HCT116 (cell line): ENCODE results near the gene KCNIP4. TPM values are rescaled to one million over a fixed set of nuclear protein-coding genes. Genes with fewer than 3 reads are reported as not detected.

Source experiments
- ATAC-seq: fragments of 200-7000 bp; cut with Tn5 transposase; 2 replicates; pipeline ENCODE4 v1.9.1; 2020; ENCODE audit warnings: mild to moderate bottlenecking, moderate library complexity
- BruUV-seq: library from RNA; stranded (reverse); fragments of 400-500 nt; replicated peaks from 2 replicates; lab custom pipeline; 2021; lab: Mats Ljungman, UMichigan
- CTCF ChIA-PET: fragments of 300-600 bp; sonication (Branson Sonifier 250); formaldehyde crosslinking; loops from one replicate; lab custom pipeline; 2021; ENCODE audit warnings: antibody characterized with exemption; lab: Charles Lee
- POLR2A ChIA-PET: fragments of 300-600, 350-600 bp; sonication (Branson Sonifier 250); formaldehyde crosslinking; loops from one replicate; lab custom pipeline; 2021; ENCODE audit warnings: antibody characterized with exemption; lab: Charles Lee
- RAD21 ChIA-PET, 2 experiments: fragments of 300-600 bp; sonication (Branson Sonifier 250); formaldehyde crosslinking; loops; one replicate each; lab custom pipeline; 2023; ENCODE audit warnings: low total read pairs in 2 of 2; ENCODE audit not compliant: uncharacterized antibody in 2 of 2, unreplicated experiment in 2 of 2, low non-redundant PET in 1 of 2; lab: Charles Lee
- DNase-seq: peaks from one replicate; pipeline ENCODE4 v3.0.0-alpha.2; 2010; ENCODE audit warnings: low read depth, low spot score
- H2AFZ ChIP-seq: fragments of 200-600 bp; shearing (Covaris generic), sonication (generic); 2 replicates; pipeline ENCODE4 v1.6.1; 2017; ENCODE audit warnings: low read depth, mixed run types, mixed read lengths, antibody characterized with exemption, low read length; ENCODE audit not compliant: poor library complexity, severe bottlenecking
- H3K27ac ChIP-seq: 2 replicates; pipeline ENCODE4 v1.5.1; 2012; ENCODE audit warnings: low read depth, low read length
- H3K27me3 ChIP-seq: fragments of 200-600 bp; sonication (generic); 2 replicates; pipeline ENCODE4 v1.6.1; 2016; ENCODE audit warnings: mixed run types, low read length, mixed read lengths; ENCODE audit not compliant: insufficient read depth
- H3K36me3 ChIP-seq, 2 experiments: fragments of 200-500 bp in 1 of 2; fragments of 200-600 bp in 1 of 2; sonication (Bioruptor generic) in 1 of 2; sonication (generic) in 1 of 2; 2 replicates each; pipeline versions ENCODE4 v1.5.1 to v1.6.1; 2014 to 2016; ENCODE audit warnings: low read length in 2 of 2, inconsistent platforms in 1 of 2, mixed read lengths in 1 of 2, mixed run types in 1 of 2; ENCODE audit not compliant: insufficient read depth in 2 of 2, control insufficient read depth in 1 of 2
- H3K4me1 ChIP-seq, 2 experiments: fragments of 200-600 bp in 1 of 2; sonication (generic) in 1 of 2; 2 replicates each; pipeline versions ENCODE4 v1.5.1 to v1.6.1; 2012 to 2017; ENCODE audit warnings: low read length in 2 of 2, inconsistent platforms in 1 of 2, mild to moderate bottlenecking in 1 of 2, mixed read lengths in 1 of 2, mixed run types in 1 of 2, moderate library complexity in 1 of 2; ENCODE audit not compliant: insufficient read depth in 2 of 2, control insufficient read depth in 1 of 2
- H3K4me2 ChIP-seq: fragments of 200-600 bp; sonication (generic); 2 replicates; pipeline ENCODE4 v1.6.1; 2017; ENCODE audit warnings: mixed run types, low read length, mixed read lengths
- H3K4me3 ChIP-seq, 2 experiments: fragments of 200-600 bp in 1 of 2; sonication (generic) in 1 of 2; replicated peaks in 1 of 2; 2 replicates each; pipeline ENCODE4 v1.5.1; 2011 to 2016; ENCODE audit warnings: low read length in 2 of 2, control low read depth in 1 of 2, low read depth in 1 of 2, mild to moderate bottlenecking in 1 of 2, mixed read lengths in 1 of 2, mixed run types in 1 of 2
- H3K79me2 ChIP-seq: fragments of 200-600 bp; sonication (generic); 2 replicates; pipeline ENCODE4 v1.6.1; 2017; ENCODE audit warnings: mild to moderate bottlenecking, mixed run types, low read length, moderate library complexity, mixed read lengths; ENCODE audit not compliant: insufficient read depth
- H3K9ac ChIP-seq: fragments of 200-600 bp; sonication (generic); 2 replicates; pipeline ENCODE4 v1.6.1; 2016; ENCODE audit warnings: low read length, mixed read lengths
- H3K9me2 ChIP-seq: fragments of 200-600 bp; sonication (generic), shearing (Covaris generic); 2 replicates; pipeline ENCODE4 v1.6.1; 2017; ENCODE audit warnings: mixed run types, mild to moderate bottlenecking, moderate library complexity; ENCODE audit not compliant: insufficient read depth
- H3K9me3 ChIP-seq, 2 experiments: fragments of 200-500 bp in 1 of 2; fragments of 200-600 bp in 1 of 2; sonication (Bioruptor generic) in 1 of 2; sonication (generic) in 1 of 2; 2 replicates each; pipeline ENCODE4 v1.6.1; 2014 to 2017; ENCODE audit warnings: low read length in 2 of 2, mixed read lengths in 2 of 2, inconsistent platforms in 1 of 2, low read depth in 1 of 2, mild to moderate bottlenecking in 1 of 2, mixed run types in 1 of 2, moderate library complexity in 1 of 2; ENCODE audit not compliant: control insufficient read depth in 1 of 2, insufficient read depth in 1 of 2
- H4K20me1 ChIP-seq: fragments of 200-600 bp; sonication (generic), shearing (Covaris generic); 2 replicates; pipeline ENCODE4 v1.6.1; 2017; ENCODE audit warnings: mixed run types, mild to moderate bottlenecking, moderate library complexity; ENCODE audit not compliant: insufficient read depth
- CBX3 ChIP-seq: IDR thresholded peaks from 2 replicates; pipeline ENCODE4 v1.6.1; 2012; ENCODE audit warnings: low read depth
- EZH2 ChIP-seq: fragments of 200-600 bp; sonication (generic); IDR thresholded peaks from 2 replicates; pipeline ENCODE4 v1.6.1; 2017; ENCODE audit warnings: antibody characterized with exemption, mixed run types
- FOSL1 ChIP-seq: IDR thresholded peaks from 2 replicates; pipeline ENCODE4 v1.6.1; 2012; ENCODE audit warnings: low read depth
- JUND ChIP-seq: IDR thresholded peaks from 2 replicates; pipeline ENCODE4 v1.6.1; 2012
- POLR2AphosphoS5 ChIP-seq: IDR thresholded peaks from 2 replicates; pipeline ENCODE4 v1.6.1; 2011; ENCODE audit warnings: mild to moderate bottlenecking, low read depth, low read length, moderate library complexity
- RAD21 ChIP-seq: IDR thresholded peaks from 2 replicates; pipeline ENCODE4 v1.6.1; 2012; ENCODE audit warnings: low read depth, mild to moderate bottlenecking
- SIN3A ChIP-seq: IDR thresholded peaks from 2 replicates; pipeline ENCODE4 v1.6.1; 2012; ENCODE audit warnings: low read depth
- YY1 ChIP-seq: IDR thresholded peaks from 2 replicates; pipeline ENCODE4 v1.6.1; 2011; ENCODE audit warnings: low read length, low read depth, moderate library complexity, mild to moderate bottlenecking; ENCODE audit not compliant: insufficient replicate concordance; ENCODE audit errors: extremely low read depth
- intact Hi-C: fragments of 100-400 bp; cut with micrococcal nuclease; formaldehyde crosslinking; loops from 2 replicates; pipeline ENCODE4 v1.10.0; 2022
- total RNA-seq: library from RNA; stranded (reverse); gene quantifications from one replicate; pipeline ENCODE4 v1.2.1, GENCODE V29; 2021; ENCODE audit not compliant: unreplicated experiment
- TF ChIP-seq, protein P1 (sequence below), 3 experiments: fragments of 200-600 bp in 1 of 3; sonication (generic) in 1 of 3; IDR thresholded peaks in 2 of 3; conservative IDR thresholded peaks in 1 of 3; 2 replicates each; pipeline ENCODE4 v1.5.1; 2012 to 2017; ENCODE audit warnings: low read depth in 2 of 3, low read length in 2 of 3, antibody characterized with exemption in 1 of 3, borderline replicate concordance in 1 of 3, control low read depth in 1 of 3, mild to moderate bottlenecking in 1 of 3, mixed read lengths in 1 of 3, mixed run types in 1 of 3, moderate library complexity in 1 of 3; ENCODE audit not compliant: insufficient read depth in 1 of 3
- TF ChIP-seq, protein P2 (sequence below): IDR thresholded peaks from 2 replicates; pipeline ENCODE4 v1.6.1; 2012

KCNIP4 gene
- total RNA-seq, 1 experiment from 2014 or later = not detected

DNA sequence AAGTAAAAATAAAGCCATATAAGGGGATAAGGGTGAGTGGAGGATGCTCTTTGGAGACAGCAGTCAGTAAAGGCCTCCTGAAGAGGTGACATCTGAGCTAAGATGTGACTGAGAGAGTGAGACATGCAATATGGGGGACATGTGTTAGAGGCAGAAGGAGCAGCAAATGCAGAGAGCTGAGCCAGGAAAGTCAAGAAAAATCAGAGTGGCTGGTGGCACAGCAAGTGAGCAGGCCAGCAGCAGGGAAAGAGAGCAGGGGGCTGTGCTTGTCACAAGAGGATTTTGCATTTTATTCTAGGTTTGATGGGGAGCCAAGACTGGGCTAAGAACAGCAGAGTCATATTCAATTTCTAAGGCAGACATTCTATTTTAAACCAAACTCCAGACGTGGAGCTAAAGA, 394.5 kb downstream of the KCNIP4 start:
- no peak overlapping the region for H3K27ac ChIP-seq
- peaks cover 0 to 11% of the 10 kb centered on the region in 2 experiments; a peak in 1 of 4 replicates for H3K9me3 ChIP-seq
- no peak overlapping the region for H3K4me2 ChIP-seq
- no peaks in the 10 kb centered on the region for H3K27me3 ChIP-seq
- no peak overlapping the region for H3K9ac ChIP-seq
- H2AFZ ChIP-seq = no peak overlapping the region
- no peak for TF ChIP-seq RAD21
- no peak for TF ChIP-seq JUND
- TF ChIP-seq SIN3A = no peak
- no peak for TF ChIP-seq EZH2
- DNase-seq (no peak), ATAC-seq (no peak)
- no peak overlapping the region for H3K4me3 ChIP-seq
- H3K36me3 ChIP-seq = no peaks in the 10 kb centered on the region
- intact Hi-C loops = no loop called here
- no peaks in the 10 kb centered on the region for H3K4me1 ChIP-seq
- no peaks in the 10 kb centered on the region for H4K20me1 ChIP-seq
- no TSS peak for BruUV-seq
- POLR2A ChIA-PET = no interaction called here
- H3K79me2 ChIP-seq = no peaks in the 10 kb centered on the region
- no peaks in the 10 kb centered on the region for H3K9me2 ChIP-seq
- RAD21 ChIA-PET = no interaction called here
- CTCF ChIA-PET = no interaction called here

DNA sequence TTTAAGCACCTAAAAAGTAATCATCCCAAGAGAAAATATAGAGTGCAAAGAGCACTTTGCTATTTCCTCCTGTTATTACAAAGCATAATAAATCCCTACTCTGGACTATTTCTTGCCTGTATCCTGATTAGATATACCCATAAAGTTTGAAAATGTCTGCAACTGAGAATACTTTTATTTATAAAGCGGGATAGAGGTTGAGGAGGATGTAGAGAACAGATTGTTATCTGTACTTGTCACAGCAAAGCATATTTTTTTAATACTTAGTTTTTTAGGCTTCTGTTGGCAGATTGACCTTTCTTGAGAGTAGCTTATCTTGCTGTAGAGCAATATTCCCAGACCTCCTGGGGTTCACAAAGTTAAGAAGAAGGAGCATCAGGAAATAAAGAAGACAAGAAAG, 396.1 kb downstream of the KCNIP4 start:
- ChIA-PET CTCF (no interaction called here), POLR2A (no interaction called here), RAD21 (no interaction called here)
- Histone ChIP-seq H3K27ac (no peak overlapping the region), H3K9me3 (peaks cover 2 to 11% of the 10 kb centered on the region in 2 experiments; a peak in 1 of 4 replicates), H3K4me1 (no peaks in the 10 kb centered on the region), H2AFZ (no peak overlapping the region), H3K4me2 (no peak overlapping the region), H4K20me1 (no peaks in the 10 kb centered on the region), H3K27me3 (no peaks in the 10 kb centered on the region), H3K9me2 (no peaks in the 10 kb centered on the region), H3K79me2 (no peaks in the 10 kb centered on the region), H3K9ac (no peak overlapping the region), H3K4me3 (no peak overlapping the region), H3K36me3 (no peaks in the 10 kb centered on the region)
- DNase-seq (no peak), ATAC-seq (no peak)
- TF ChIP-seq POLR2AphosphoS5 (no peak), YY1 (no peak), CBX3 (no peak), FOSL1 (no peak)
- TF ChIP-seq, protein P1, sequence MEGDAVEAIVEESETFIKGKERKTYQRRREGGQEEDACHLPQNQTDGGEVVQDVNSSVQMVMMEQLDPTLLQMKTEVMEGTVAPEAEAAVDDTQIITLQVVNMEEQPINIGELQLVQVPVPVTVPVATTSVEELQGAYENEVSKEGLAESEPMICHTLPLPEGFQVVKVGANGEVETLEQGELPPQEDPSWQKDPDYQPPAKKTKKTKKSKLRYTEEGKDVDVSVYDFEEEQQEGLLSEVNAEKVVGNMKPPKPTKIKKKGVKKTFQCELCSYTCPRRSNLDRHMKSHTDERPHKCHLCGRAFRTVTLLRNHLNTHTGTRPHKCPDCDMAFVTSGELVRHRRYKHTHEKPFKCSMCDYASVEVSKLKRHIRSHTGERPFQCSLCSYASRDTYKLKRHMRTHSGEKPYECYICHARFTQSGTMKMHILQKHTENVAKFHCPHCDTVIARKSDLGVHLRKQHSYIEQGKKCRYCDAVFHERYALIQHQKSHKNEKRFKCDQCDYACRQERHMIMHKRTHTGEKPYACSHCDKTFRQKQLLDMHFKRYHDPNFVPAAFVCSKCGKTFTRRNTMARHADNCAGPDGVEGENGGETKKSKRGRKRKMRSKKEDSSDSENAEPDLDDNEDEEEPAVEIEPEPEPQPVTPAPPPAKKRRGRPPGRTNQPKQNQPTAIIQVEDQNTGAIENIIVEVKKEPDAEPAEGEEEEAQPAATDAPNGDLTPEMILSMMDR (IDR thresholded peaks at IDR 0.05 in 2 of 3, conservative IDR thresholded peaks at IDR 0.05 in 1 of 3; ENCODE audit: borderline replicate concordance in 1 of 3, insufficient read depth in 1 of 3, low read depth in 2 of 3, low read length in 2 of 3) = no peak
- TF ChIP-seq, protein P2, sequence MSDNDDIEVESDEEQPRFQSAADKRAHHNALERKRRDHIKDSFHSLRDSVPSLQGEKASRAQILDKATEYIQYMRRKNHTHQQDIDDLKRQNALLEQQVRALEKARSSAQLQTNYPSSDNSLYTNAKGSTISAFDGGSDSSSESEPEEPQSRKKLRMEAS = no peak
- intact Hi-C loops = no loop called here
- no TSS peak for BruUV-seq
